ENCODE results near the gene STH.

Gene STH

GRCh38 chr17:45984368-45984767 lies 14.7 kb upstream of the STH start (continued):
- no peak for TF ChIP-seq ZNF18 (tag by site-specific recombination; IDR thresholded peaks at IDR 0.05)
- TF ChIP-seq ZNF354C (tag by site-specific recombination; IDR thresholded peaks at IDR 0.05; ENCODE audit: borderline replicate concordance, low read depth): no peak
- no peak for TF ChIP-seq ZNF16 (tag by site-specific recombination; IDR thresholded peaks at IDR 0.05; ENCODE audit: low read depth)

- CTCF ChIA-PET: interaction anchor here (0.6 kb wide), 1 partner anchor 59 kb away, joined by 3 read pairs; no protein-coding TSS in a partner anchor
- POLR2A ChIA-PET: no interaction called here
- TF ChIP-seq ZNF624 (tag by site-specific recombination; IDR thresholded peaks at IDR 0.05) (no peak), PRDM10 (tag by site-specific recombination; IDR thresholded peaks at IDR 0.05) (no peak), HOXD13 (CRISPR knock-in tag; IDR thresholded peaks at IDR 0.05; ENCODE audit: borderline replicate concordance) (no peak), ZNF239 (tag by site-specific recombination; IDR thresholded peaks at IDR 0.05) (peak; percentile 98)
- Histone ChIP-seq H3K27ac (ENCODE audit: extremely low read depth, low read depth, low read length) (no peak overlapping the region), H3K4me3 (ENCODE audit: low read depth, low read length) (no peak overlapping the region), H3K36me3 (ENCODE audit: control insufficient read depth in 2 of 2, insufficient read depth in 1 of 2, low read length in 2 of 2) (no peaks in the 10 kb centered on the region), H3K9me3 (ENCODE audit: control insufficient read depth, insufficient read depth, low read depth, low read length) (no peaks in the 10 kb centered on the region), H3K4me1 (ENCODE audit: control insufficient read depth, insufficient read depth, low read length) (no peaks in the 10 kb centered on the region)
These were observed 13.6 kb upstream of the STH start for GRCh38 chr17:45985447-45985846.

GRCh38 chr17:45986056-45986455 lies 13.0 kb upstream of the STH start:
- no peak overlapping the region for H3K27ac ChIP-seq (ENCODE audit: extremely low read depth, low read depth, low read length)
- no peaks in the 10 kb centered on the region for H3K36me3 ChIP-seq (ENCODE audit: control insufficient read depth in 2 of 2, insufficient read depth in 1 of 2, low read length in 2 of 2)
- ChIA-PET POLR2A (no interaction called here), CTCF (interaction anchor here (0.6 to 1.3 kb wide), 4 partner anchors 15 to 134 kb away, joined by 3 to 5 read pairs (median 3); no protein-coding TSS in a partner anchor)
- H3K9me3 ChIP-seq (ENCODE audit: control insufficient read depth, insufficient read depth, low read depth, low read length): no peaks in the 10 kb centered on the region
- no peak overlapping the region for H3K4me3 ChIP-seq (ENCODE audit: low read depth, low read length)
- no peaks in the 10 kb centered on the region for H3K4me1 ChIP-seq (ENCODE audit: control insufficient read depth, insufficient read depth, low read length)
- TF ChIP-seq ZNF449 (tag by site-specific recombination; IDR thresholded peaks at IDR 0.05): no peak
- no peak for TF ChIP-seq SALL2 (tag by site-specific recombination; IDR thresholded peaks at IDR 0.05; ENCODE audit: borderline replicate concordance)
- TF ChIP-seq YY1 (tag by site-specific recombination; IDR thresholded peaks at IDR 0.05): no peak
- no peak for TF ChIP-seq ZNF747 (tag by site-specific recombination; IDR thresholded peaks at IDR 0.05)
- TF ChIP-seq INSM2 (tag by site-specific recombination; IDR thresholded peaks at IDR 0.05): no peak
- no peak for TF ChIP-seq ZNF10 (tag by site-specific recombination; IDR thresholded peaks at IDR 0.05)
- TF ChIP-seq ZNF398 (tag by site-specific recombination; IDR thresholded peaks at IDR 0.05): no peak
- TF ChIP-seq HOXA7 (CRISPR knock-in tag; IDR thresholded peaks at IDR 0.05; ENCODE audit: borderline replicate concordance): no peak
- no peak for TF ChIP-seq KLF10 (tag by site-specific recombination; IDR thresholded peaks at IDR 0.05)
- no peak for TF ChIP-seq ZNF16 (tag by site-specific recombination; IDR thresholded peaks at IDR 0.05; ENCODE audit: low read depth)
- TF ChIP-seq BCL11A (tag by site-specific recombination; IDR thresholded peaks at IDR 0.05; ENCODE audit: low read depth): no peak

All from HEK293 (cell line).